Right ventricle myocardium superior (tissue), 1 donor: ENCODE measurements around the gene NPTX2. TPM values are rescaled to one million over a fixed set of nuclear protein-coding genes. Genes with fewer than 3 reads are reported as not detected.

ENCODE experiments used
- ATAC-seq: fragments of 200-7000 bp; cut with Tn5 transposase; one replicate; pipeline ENCODE4 v1.9.1; 2020; ENCODE audit warnings: mild to moderate bottlenecking; ENCODE audit not compliant: poor library complexity
- DNase-seq: peaks from one replicate; pipeline ENCODE4 v3.0.0-alpha.2; 2020
- intact Hi-C: fragments of 100-400 bp; cut with DNase I; formaldehyde crosslinking; loops from one replicate; pipeline ENCODE4 v1.11.2; 2022
- total RNA-seq: library from RNA; stranded (reverse); fragmentation: NEBNext Ultra II Directional; extraction: Animal tissue kit (Norgen Biotek cat#: 25700); gene quantifications from one replicate; pipeline ENCODE4 v1.2.1, GENCODE V29; 2021
- donor health status: DM: no; HTN: yes; CAD: no; lungs with severe emphysema.

NPTX2 gene
- total RNA-seq, 1 donor from 2014 or later: 3.4 TPM

DNA sequence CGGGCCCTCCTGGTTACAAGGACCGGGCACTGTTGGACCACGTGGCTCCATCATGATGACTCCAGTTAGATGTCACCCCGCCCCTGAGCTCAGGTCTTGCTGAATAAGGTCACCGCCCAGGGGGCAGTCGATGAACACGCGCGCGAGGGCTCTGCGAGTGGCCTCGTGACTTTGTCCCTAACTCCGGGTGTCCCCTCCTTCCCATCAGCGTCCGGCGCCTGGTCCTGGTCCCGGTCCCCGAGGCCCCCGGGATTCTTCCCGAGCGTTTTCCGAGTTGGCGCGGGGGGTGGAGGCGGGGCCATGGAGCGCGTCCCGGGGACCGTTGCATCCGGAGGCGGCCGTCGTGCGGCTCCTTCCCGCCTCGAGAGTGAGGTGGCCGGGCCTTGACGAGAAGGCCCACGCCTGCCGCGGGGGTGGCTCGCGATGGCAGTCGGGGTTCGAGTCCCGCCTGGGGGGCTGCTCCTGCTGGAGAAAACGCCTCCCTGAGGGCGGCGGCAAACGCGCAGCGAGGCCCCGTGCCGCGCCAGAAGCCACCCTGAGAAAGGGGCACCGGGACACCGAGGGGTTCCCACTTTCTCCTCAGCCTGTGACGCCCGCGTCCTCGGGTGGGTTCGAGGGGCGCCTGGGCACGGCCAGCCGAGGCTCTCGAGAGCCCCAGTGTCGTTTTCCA is 569 bp upstream of the NPTX2 start:
- intact Hi-C loops: no loop called here
- ATAC-seq (no peak), DNase-seq (no peak)

DNA sequence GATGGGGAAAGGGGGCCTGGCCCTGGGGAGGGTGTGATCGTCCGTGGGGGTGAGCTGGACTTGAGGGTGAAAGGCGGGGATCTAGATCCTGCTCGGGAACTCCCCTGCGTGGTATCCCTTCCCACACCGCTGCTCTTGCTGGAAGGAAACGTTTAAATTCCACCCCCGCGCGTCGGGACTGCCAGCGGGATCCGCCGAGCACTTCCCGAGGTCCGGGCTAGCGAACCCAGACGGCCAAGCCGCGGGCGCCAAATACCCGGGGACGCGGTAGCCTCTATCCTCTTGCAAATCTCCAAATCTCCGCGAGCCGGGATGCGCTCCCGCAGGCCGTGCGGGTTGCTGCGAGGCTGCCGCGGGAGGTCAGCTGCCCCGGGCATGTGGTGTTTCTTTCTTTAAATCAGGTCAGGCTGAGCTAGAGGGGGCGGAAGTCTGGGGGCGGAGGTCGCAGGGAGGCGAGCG is 904 bp downstream of the NPTX2 start:
- no peak for DNase-seq
- ATAC-seq: no peak
- intact Hi-C loops: no loop called here

DNA sequence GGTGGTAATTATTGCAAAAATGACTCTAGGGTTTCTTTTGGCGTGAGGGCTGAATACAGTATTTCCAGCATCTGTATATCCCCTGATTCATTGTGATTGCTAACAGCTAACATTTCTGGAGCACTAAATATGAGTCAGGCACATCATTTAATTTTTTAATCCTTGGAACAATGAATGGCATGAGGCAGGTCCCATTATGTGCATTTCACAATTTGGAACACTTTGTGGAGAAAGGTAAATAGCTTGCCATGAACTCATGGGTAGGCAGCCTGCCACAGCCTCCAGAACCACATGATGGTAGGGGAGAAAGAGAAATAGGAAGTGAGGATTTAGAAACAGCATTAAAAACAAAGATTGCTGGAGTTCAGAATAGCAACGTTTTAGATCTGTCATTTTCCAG is 1.7 kb downstream of the NPTX2 start:
- ATAC-seq: no peak
- intact Hi-C loops: no loop called here
- DNase-seq: no peak

DNA sequence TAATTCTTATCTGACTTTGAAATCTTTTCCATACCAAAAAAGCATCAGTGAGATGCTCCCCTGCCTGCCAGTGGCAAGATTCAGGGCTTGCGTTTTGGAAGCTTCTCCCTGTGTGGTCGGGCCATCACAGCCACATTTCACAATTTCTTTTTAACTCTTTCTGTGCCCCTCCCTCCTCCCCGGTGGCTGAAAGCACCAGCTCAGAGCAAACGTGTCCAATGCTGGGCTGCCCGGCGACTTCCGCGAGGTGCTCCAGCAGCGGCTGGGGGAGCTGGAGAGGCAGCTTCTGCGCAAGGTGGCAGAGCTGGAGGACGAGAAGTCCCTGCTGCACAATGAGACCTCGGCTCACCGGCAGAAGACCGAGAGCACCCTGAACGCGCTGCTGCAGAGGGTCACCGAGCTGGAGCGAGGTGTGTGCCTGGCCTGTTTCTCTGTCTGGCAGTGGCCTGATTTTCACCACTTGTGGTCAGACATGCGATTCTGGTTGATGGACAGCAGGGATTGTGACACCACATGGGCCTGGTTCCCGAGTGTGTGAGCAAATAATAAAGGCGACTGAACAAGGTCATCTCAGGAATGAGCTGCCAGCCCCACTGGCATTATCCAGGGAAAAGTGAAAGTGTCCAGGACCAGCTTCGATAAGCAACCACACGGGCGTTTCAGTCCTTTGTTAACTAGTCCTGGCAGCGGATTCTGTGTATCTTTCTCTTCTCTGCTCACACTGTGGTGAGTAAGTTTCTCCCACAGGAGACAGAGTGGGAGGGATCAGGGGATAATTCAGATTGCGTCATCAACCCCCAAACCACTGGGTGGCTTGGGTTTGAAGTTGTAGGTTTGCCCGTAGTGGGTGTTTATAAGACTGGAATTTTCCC is 2.6 kb downstream of the NPTX2 start:
- ATAC-seq (peak; percentile 74), DNase-seq (peak; percentile 63)
- intact Hi-C loops: no loop called here

DNA sequence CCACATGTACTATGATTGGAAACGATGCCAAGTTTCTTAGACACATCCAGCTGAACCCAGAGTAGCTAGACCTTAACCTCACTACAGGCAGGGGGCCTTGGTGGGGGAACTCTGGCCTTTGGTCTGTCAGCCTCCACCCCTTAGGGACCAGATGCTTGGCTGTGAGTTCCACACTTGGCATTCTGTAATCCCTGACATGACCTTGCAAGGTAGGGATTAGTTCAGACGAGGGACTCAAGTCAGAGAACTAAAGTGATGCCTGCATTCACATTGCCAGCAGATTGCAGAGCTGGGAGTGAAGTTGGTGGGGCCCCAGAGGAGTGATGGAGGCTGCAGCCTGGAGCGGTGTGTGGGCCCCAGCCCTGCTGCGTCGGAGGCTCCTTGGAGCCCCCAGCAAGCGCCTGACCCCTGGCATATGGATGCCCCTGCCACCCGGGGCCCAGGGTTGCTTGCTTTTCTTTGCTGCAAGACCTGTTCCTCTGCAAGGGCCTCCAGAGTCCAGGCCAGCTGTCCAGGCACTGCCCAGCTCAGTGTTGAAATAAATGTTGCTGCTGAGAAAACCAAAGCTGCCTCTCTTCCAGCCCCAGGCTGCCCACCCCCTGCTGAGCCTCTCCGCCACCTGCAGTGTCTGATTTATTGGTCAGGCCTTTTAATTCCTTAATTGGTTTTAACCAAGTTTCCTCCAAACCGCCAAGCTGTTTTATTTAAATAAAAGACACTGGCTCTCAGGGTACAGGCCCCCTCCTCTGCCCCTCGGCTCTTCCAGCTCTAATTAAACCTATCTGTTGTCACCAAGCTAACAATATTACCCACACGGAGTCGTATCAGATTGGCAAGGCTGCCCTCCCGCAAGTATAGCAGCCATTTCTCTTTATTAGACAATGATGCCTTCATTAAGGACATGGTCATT is 4.7 kb downstream of the NPTX2 start:
- DNase-seq (no peak), ATAC-seq (no peak)
- intact Hi-C loops: no loop called here

DNA sequence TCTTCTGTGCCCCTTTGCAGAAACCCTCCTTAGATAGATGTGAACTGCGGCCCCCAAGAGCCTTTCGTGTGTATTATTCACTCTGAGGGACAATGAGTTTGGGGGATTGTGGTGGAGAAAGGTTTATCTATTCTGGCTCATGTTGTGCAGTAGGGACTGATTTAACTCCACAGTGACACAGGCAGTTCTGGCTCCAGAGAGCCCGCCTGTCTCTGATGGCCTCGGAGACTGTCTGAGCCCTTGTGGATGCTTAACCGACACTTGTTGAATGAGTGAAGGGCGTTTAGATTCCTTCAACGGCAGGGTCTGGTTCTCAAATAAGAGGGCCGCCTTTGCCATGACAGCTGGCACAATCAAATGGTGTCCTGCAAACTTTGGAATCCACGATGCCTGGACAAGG is 5.8 kb downstream of the NPTX2 start:
- no peak for DNase-seq
- no peak for ATAC-seq
- intact Hi-C loops: no loop called here

DNA sequence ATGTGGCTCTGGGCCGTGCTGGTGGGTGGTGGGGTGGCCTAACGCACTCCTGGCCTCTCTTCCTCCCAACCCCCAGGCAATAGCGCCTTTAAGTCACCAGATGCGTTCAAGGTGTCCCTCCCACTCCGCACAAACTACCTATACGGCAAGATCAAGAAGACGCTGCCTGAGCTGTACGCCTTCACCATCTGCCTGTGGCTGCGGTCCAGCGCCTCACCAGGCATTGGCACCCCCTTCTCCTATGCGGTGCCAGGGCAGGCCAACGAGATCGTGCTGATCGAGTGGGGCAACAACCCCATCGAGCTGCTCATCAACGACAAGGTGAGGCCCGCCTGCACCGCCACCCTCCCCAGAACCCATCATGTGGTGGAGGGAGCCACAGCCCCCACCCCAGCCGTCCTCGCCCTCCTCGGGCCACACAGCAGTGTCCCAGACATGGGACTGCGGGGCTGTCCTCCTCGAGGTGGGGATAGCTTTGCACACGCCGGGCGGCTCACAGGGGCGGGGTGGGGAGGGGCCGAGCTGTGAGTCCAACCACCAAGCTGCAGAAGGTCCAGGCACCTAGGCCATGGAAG is 7.8 kb downstream of the NPTX2 start:
- intact Hi-C loops: no loop called here
- DNase-seq: no peak
- ATAC-seq: no peak

DNA sequence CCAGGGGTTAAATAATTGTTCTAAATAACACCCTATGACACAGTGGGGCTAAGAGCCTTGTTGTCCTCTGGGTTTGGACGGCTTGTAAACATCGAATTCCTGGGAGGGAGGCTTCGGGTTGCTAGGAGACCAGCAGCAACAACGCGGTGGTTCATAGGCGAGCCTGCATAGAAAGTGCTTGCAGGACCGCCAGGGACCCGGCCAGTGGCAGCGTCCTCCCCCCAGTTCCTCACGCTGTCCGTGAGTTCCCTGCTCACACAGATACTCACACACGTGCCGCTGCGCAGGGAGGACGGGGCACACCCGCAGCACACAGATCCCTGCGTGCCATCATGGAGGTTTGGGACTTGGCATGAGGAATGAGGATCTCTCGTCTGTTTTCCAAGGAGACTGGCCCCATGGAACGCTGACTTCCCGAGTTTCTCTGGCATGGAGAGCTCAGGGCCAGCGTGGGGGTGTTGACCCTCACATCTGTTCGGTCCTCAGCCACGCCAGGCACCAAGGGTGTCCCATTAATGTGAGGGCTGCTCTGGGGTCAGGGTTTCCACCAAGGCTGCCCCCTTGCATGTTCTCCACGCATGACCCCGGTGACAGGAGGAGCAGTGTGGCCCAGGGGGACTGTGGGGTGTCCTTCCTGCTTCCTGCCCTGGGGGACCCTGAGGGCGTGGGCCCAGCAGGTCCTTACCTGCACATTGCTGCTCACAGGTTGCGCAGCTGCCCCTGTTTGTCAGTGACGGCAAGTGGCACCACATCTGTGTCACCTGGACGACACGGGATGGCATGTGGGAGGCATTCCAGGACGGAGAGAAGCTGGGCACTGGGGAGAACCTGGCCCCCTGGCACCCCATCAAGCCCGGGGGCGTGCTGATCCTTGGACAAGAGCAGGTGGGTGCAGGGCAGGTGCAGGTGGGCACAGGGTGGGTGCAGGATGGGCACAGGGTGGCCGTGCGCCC is 9.7 kb downstream of the NPTX2 start:
- intact Hi-C loops: no loop called here
- DNase-seq (no peak), ATAC-seq (no peak)

DNA sequence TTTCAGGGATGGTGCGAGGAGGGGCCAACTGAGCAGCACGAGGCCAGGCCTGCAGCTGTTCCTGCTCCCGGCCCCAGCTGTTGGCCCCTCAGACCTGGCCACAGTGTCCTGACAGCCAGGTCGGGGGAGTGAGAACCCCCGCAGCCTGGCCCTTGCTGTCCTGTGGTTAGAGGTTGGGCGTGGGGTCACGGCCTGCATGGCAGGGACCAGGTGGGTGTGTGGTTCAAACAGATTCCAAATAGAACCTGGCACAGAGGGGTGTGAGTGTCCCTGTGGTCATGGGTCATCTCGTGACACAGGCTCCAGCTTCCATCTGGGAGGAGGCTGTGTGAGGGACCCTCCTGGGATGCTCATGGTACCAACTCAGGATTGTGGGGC is 10.3 kb downstream of the NPTX2 start:
- intact Hi-C loops: no loop called here

DNA sequence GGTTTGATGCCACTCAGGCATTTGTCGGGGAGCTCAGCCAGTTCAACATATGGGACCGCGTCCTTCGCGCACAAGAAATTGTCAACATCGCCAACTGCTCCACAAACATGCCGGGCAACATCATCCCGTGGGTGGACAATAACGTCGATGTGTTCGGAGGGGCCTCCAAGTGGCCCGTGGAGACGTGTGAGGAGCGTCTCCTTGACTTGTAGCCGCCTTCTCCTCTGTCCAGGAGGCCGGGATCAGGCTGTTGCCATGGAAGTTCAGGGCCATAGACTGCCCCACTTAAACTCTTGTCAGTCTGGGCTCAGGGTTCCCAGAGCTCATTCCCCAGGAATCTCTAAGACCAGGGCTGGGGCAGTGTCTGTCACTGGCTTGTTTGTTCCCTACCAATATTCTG is 11.3 kb downstream of the NPTX2 start:
- DNase-seq (no peak), ATAC-seq (no peak)
- intact Hi-C loops: no loop called here

More for the DNA sequence above, 10.3 kb downstream of the NPTX2 start:
- no peak for DNase-seq
- ATAC-seq: no peak

DNA sequence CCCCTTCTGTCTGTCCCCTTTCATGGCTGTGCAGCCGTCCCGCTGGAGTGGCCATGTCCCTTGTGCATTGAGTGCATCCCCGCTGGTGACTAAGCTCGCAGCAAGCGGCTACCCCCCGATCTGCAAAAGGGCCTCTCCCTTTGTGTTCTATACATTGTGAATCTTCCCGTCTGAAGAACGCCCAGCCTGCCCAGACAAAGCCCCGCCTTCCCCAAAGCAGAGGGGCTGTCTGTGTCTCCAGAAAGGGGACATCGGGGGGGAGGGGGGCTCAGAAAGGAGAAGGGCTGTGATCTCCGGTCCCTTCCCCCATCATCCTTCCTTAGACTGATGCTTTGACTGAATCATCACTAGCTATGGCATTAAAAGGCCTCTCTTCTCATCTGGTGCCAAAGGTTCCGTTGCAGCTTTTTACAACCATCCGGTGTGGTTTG is 11.9 kb downstream of the NPTX2 start:
- intact Hi-C loops: no loop called here
- ATAC-seq: no peak
- no peak for DNase-seq

DNA sequence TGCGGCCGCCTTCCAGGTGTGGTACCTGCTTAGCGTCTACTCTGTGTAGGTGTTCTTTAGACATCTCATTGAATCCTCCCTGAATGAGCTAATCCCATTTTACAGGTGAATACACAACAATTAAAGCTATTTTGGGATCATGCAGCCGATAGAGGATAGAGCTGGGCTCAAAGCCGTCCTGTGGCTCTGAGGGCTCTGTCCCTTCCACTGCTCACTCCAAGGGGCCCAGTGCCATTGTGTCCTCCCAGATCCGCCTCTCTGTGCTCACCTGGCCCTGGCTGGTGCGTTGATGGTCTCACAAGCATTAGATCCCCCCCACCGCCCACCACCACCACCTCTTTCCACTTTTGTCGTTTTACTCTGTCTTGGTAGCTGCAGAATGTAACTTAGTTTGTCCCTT is 13.1 kb downstream of the NPTX2 start:
- intact Hi-C loops: no loop called here
- DNase-seq (no peak), ATAC-seq (no peak)

DNA sequence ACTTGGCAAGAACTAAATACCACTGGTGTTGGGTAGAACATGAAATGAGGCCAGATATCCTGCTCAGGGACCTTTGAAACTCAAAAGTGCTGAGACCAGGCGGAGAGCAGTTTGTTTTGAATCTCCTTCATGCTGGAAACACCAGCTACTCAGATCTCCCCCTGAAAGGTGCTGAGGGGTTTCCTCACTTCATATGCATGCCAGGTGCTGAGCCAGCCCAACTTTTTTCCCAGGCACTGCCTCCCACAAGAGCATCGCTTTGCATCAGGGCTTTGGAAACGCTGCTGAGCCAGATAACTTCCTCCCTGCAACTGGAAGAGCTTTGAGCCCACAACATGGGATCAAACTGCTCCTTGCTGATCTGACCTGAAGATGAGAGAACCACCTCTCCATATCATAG is 13.7 kb downstream of the NPTX2 start:
- no peak for DNase-seq
- intact Hi-C loops: no loop called here
- ATAC-seq: no peak

DNA sequence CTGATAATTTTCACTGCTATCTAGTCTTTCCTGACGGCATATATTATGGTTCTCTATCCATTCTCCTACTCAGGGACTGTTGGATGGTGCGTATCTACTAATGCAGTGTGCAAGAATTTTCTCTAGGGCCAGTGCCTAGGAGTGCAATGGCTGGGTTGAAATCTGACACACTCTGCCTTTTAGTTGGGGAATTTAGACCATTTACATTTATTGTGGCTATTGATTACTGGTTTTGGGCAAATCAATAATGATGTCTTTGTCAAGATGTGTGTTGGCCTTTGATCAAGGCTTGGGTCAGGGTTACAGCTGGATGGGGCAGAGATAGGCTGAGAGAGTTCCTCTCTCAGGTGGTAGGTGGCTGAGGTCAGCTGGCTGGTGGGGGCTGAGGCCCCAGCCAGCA is 21.8 kb downstream of the NPTX2 start:
- intact Hi-C loops: no loop called here
- ATAC-seq: no peak

DNA sequence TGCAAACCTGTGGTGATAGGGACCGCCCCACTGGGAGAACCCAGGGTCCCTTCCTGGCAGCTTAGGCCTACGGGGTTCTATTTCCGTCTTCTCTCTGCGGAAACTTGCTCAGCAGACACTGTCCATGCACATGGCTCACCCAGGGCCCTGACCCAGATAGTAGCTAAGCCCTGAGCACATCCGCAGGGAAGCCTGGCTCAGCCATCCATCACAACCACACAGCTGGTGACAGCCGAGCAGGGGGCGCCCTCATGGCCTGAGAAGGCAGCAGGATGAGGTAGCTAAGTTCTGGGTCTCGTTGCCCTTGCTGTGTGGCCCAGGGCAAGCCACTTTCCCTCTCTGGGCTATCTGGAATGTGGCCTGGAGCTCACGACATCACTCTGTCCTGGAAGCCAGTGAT is 23.3 kb downstream of the NPTX2 start:
- intact Hi-C loops: no loop called here
- DNase-seq: no peak
- ATAC-seq: no peak

More for the DNA sequence above, 21.8 kb downstream of the NPTX2 start:
- no peak for DNase-seq

DNA sequence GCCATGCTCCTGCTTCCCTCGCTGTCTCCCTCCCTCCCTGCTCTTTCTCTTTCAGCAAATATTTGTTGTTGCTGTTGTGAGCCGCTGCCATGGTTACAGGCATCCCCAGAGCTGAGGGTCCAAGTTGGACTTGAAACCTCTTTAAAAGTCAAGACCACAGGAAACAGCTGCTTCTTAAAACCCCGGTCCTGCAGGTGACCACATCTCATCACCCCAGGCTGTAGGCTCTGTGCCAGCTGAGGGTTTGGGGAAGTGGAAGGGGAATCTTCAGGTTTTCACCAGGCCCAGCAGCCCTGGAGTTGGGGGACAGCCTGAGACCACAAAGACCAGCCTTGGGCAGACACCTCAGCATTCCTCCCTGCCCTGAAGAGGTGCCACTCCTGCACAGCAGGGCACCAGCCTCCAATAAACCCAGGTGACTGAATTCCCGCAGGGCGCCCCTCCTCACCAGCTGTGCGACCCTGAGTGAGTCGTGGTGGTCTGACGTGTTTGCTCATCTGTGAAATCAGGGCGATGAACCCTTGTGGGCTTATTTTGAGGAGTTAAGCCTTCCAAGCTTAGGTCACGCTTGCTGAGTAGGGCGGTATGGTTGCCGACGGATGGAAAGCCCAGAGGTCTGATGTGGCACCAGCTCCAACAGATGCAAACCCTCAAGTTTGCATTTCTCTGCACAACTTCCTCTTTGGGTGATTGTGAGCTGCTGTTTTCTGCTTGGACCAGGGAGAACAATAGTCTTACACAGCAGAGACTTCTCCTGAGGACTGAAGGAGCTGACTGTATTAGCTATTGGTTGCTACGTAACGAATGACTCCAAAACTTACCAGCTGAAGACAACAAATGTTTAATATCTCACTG is 24.8 kb downstream of the NPTX2 start:
- intact Hi-C loops: no loop called here
- DNase-seq (no peak), ATAC-seq (peak; percentile 36)
